ENCODE data around the gene INPP5F.
"Not testable (repeated sequence)": the region's sequence is repeated elsewhere in the genome, so short reads cannot be mapped to it uniquely, and the experiment has no call there.

INPP5F gene

GRCh38 chr10:119776536-119776935 is 50.7 kb downstream of the INPP5F start:
- DNase-seq (ENCODE audit: low read depth): no peak

GRCh38 chr10:119777686-119778085 is 51.8 kb downstream of the INPP5F start:
- no peak for DNase-seq (ENCODE audit: low read depth)

GRCh38 chr10:119778776-119779445 is 53.1 kb downstream of the INPP5F start:
- DNase-seq (ENCODE audit: low read depth): no peak

- no peak for DNase-seq (ENCODE audit: low read depth)
These were observed 55.1 kb downstream of the INPP5F start for GRCh38 chr10:119780879-119781480.

GRCh38 chr10:119781498-119781897 is 55.6 kb downstream of the INPP5F start:
- DNase-seq (ENCODE audit: low read depth): no peak

- DNase-seq (ENCODE audit: low read depth): no peak
These were observed 57.3 kb downstream of the INPP5F start for GRCh38 chr10:119782981-119783664.

GRCh38 chr10:119783665-119784027 is 57.8 kb downstream of the INPP5F start:
- no peak for DNase-seq (ENCODE audit: low read depth)

GRCh38 chr10:119784340-119785067 is 58.7 kb downstream of the INPP5F start:
- no peak for DNase-seq (ENCODE audit: low read depth)

GRCh38 chr10:119786117-119786769 is 60.4 kb downstream of the INPP5F start:
- DNase-seq (ENCODE audit: low read depth): no peak

GRCh38 chr10:119795101-119795500 is 69.3 kb downstream of the INPP5F start:
- not testable (repeated sequence) for DNase-seq (ENCODE audit: low read depth)

GRCh38 chr10:119796039-119796438 is 70.2 kb downstream of the INPP5F start:
- no peak for DNase-seq (ENCODE audit: low read depth)

- DNase-seq (ENCODE audit: low read depth): no peak
These were observed 75.3 kb downstream of the INPP5F start for GRCh38 chr10:119801176-119801575.

GRCh38 chr10:119801998-119802538 is 76.2 kb downstream of the INPP5F start:
- no peak for DNase-seq (ENCODE audit: low read depth)

GRCh38 chr10:119803264-119803663 is 77.4 kb downstream of the INPP5F start:
- DNase-seq (ENCODE audit: low read depth): no peak

GRCh38 chr10:119805702-119806230 is 79.9 kb downstream of the INPP5F start:
- DNase-seq (ENCODE audit: low read depth): no peak

- DNase-seq (ENCODE audit: low read depth): no peak
These were observed 80.7 kb downstream of the INPP5F start for GRCh38 chr10:119806334-119807130.

GRCh38 chr10:119807960-119808697 is 82.3 kb downstream of the INPP5F start:
- DNase-seq (ENCODE audit: low read depth): no peak

GRCh38 chr10:119811122-119811521 is 85.3 kb downstream of the INPP5F start:
- no peak for DNase-seq (ENCODE audit: low read depth)

- no peak for DNase-seq (ENCODE audit: low read depth)
These were observed 86.8 kb downstream of the INPP5F start for GRCh38 chr10:119812684-119813083.

- no peak for DNase-seq (ENCODE audit: low read depth)
These were observed 89.8 kb downstream of the INPP5F start for GRCh38 chr10:119815671-119816070.

Data from activated gamma-delta T cell treated with anti-CD3 and anti-CD28 coated beads, Interleukin-2, amount 50 U/mL, for 16 hours (primary cell).